ENCODE results near the gene RALGAPA2.

The RALGAPA2 gene

DNA sequence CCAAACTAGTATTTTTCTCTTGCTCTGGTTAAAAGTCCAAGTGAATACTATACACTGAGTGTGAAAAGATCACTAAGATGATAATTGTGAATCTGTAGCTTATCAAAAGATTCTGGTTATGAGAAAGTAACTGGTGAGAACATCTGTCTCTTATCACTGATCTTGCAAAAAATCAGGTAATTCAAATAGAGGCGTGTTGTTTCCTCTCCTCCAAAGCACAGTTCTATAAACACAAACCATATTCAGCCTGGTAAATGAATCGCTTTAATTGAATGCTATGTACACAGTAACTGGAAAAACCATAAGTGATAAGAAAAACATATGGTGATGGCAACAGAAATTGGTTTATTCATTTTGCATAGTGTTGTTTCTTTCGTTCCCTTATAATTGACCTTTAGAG lies 161.0 kb downstream of the RALGAPA2 start:
- TF ChIP-seq CTCF (IDR thresholded peaks at IDR 0.05; ENCODE audit: control insufficient read depth, insufficient read depth, low read depth, low read length, missing control alignments), result no peak

GRCh38 chr20:20549704-20550103 lies 162.7 kb downstream of the RALGAPA2 start:
- TF ChIP-seq CTCF (IDR thresholded peaks at IDR 0.05; ENCODE audit: control insufficient read depth, insufficient read depth, low read depth, low read length, missing control alignments), result no peak
- H3K4me3 ChIP-seq (ENCODE audit: control insufficient read depth, low read depth, low read length), result no peak overlapping the region
- peak; percentile 38 for DNase-seq (ENCODE audit: low read depth)

More for the DNA sequence above, 161.0 kb downstream of the RALGAPA2 start:
- DNase-seq (ENCODE audit: low read depth), result no peak
- no peak overlapping the region for H3K4me3 ChIP-seq (ENCODE audit: control insufficient read depth, low read depth, low read length)

- no peak for DNase-seq (ENCODE audit: low read depth)
- no peak overlapping the region for H3K4me3 ChIP-seq (ENCODE audit: control insufficient read depth, low read depth, low read length)
- TF ChIP-seq CTCF (IDR thresholded peaks at IDR 0.05; ENCODE audit: control insufficient read depth, insufficient read depth, low read depth, low read length, missing control alignments), result no peak
These were observed 163.2 kb downstream of the RALGAPA2 start for GRCh38 chr20:20549267-20549612.

- no peak for DNase-seq (ENCODE audit: low read depth)
- no peak for TF ChIP-seq CTCF (IDR thresholded peaks at IDR 0.05; ENCODE audit: control insufficient read depth, insufficient read depth, low read depth, low read length, missing control alignments)
- H3K4me3 ChIP-seq (ENCODE audit: control insufficient read depth, low read depth, low read length), result no peak overlapping the region
These were observed 163.7 kb downstream of the RALGAPA2 start for GRCh38 chr20:20548527-20549266.

GRCh38 chr20:20547876-20548266 lies 164.6 kb downstream of the RALGAPA2 start:
- DNase-seq (ENCODE audit: low read depth), result no peak
- H3K4me3 ChIP-seq (ENCODE audit: control insufficient read depth, low read depth, low read length), result no peak overlapping the region
- TF ChIP-seq CTCF (IDR thresholded peaks at IDR 0.05; ENCODE audit: control insufficient read depth, insufficient read depth, low read depth, low read length, missing control alignments), result no peak

DNA sequence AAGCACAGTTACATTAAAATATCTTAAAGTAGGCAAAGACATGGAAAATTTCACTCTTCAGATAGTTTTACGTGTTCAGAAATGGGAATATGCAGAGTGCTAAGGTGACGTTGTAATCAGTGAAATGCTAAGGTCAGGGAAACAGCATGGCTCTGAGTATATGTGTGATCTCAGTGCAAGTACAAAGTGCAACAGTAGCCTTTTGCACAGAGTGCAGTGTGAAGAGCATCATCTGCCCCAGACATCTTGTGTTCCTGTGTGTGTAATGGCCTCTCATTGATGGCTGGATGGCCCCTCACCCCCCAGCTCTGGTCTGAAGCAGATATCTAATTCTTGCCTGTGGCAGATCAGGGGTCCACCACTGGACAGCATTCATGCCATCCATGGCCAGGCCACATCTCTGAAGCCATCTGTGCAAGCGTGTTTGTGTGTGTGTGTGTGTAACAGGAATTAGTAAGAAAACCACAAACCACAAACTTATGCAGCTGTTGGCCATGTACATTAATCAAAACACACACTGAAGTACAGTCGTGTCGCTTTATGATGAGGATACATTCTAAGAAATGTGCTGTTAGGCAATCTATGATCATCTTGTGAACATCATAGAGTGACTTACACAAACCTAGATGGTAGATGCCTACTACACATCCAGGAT lies 165.1 kb downstream of the RALGAPA2 start:
- no peak for DNase-seq (ENCODE audit: low read depth)
- TF ChIP-seq CTCF (IDR thresholded peaks at IDR 0.05; ENCODE audit: control insufficient read depth, insufficient read depth, low read depth, low read length, missing control alignments), result no peak

More for the DNA sequence above, 165.1 kb downstream of the RALGAPA2 start:
- no peak overlapping the region for H3K4me3 ChIP-seq (ENCODE audit: control insufficient read depth, low read depth, low read length)

Measured in AG09309 (cell line).